Mucosa of rectum (tissue), 2 donors: ENCODE measurements around the gene CDK14.
A peak's percentile ranks its signal among the peaks of the same experiment; 100 is the strongest.
"Not testable (repeated sequence)": the region's sequence is repeated elsewhere in the genome, so short reads cannot be mapped to it uniquely, and the experiment has no call there.

ENCODE experiments used
- H3K27ac ChIP-seq, 2 donors: one replicate each; pipeline ENCODE4 v1.7.0; 2013; ENCODE audit warnings: inconsistent platforms in 2 of 2, low read depth in 2 of 2, low read length in 2 of 2
- H3K27me3 ChIP-seq, 2 donors: one replicate each; pipeline ENCODE4 v1.7.0; 2013; ENCODE audit warnings: low read length in 2 of 2; ENCODE audit not compliant: control insufficient read depth in 2 of 2, insufficient read depth in 2 of 2
- H3K36me3 ChIP-seq, 2 donors: one replicate each; pipeline ENCODE4 v1.7.0; 2013; ENCODE audit warnings: low read length in 2 of 2; ENCODE audit not compliant: control insufficient read depth in 2 of 2, insufficient read depth in 2 of 2
- H3K4me1 ChIP-seq, 2 donors: one replicate each; pipeline ENCODE4 v1.7.0; 2013; ENCODE audit warnings: low read length in 2 of 2, mild to moderate bottlenecking in 1 of 2; ENCODE audit not compliant: control insufficient read depth in 2 of 2, insufficient read depth in 2 of 2
- H3K4me3 ChIP-seq, 2 donors: one replicate each; pipeline ENCODE4 v1.7.0; 2013; ENCODE audit warnings: low read length in 2 of 2
- H3K9ac ChIP-seq, 2 donors: one replicate each; pipeline ENCODE4 v1.7.0; 2013; ENCODE audit warnings: low read length in 2 of 2, low read depth in 1 of 2, mild to moderate bottlenecking in 1 of 2
- H3K9me3 ChIP-seq, 2 donors: one replicate each; pipeline ENCODE4 v1.7.0; 2013; ENCODE audit warnings: low read length in 2 of 2; ENCODE audit not compliant: control insufficient read depth in 2 of 2
- donor health status: healthy.
- donor health status: Normal muscosa, but diverticular disease.

Gene CDK14

DNA sequence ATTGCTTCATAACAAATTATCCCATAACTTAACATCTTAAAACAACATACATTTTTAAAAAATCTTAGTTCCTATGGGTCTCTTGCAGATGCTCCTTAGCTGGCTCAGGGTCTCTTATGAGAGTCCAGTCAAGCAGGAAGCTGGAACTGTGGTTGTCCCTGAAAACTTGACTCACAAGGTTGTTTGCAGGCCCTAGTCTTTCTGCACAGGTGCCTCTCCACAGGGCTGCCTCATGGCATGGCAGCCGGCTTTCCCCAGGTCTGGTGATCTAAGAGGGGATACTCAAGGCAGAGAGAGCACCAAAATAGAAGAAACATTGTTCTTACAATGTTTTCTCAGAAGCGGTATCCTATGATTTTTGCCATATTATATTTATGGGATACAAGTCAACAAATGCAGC lies 127.1 kb downstream of the CDK14 start:
- no peak overlapping the region for H3K27ac ChIP-seq
- no peaks in the 10 kb centered on the region for H3K9me3 ChIP-seq
- no peaks in the 10 kb centered on the region for H3K27me3 ChIP-seq
- H3K4me3 ChIP-seq, result no peak overlapping the region
- peaks cover 6 to 11% of the 10 kb centered on the region in 2 donors for H3K4me1 ChIP-seq
- no peaks in the 10 kb centered on the region for H3K36me3 ChIP-seq
- H3K9ac ChIP-seq, result no peak overlapping the region

DNA sequence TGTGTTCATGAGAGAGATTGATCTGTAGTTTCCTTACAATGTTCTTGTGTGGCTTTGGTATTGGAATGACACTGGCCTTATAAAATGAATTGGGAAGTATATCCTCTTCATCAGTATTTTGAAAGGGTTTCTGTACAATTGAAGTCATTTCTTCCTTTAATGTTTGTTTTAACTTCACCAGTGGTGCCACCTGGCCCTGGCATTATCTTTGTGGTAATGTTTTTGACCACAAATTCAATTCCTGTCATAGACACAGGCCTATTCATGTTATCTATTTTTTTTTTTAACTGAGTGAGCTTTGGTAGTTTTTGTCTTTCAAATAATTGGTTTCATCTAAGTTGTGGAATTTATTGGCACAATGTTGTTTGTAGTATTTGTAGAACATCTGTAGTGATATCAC lies 127.7 kb downstream of the CDK14 start:
- Histone ChIP-seq H3K27ac (no peak overlapping the region), H3K9me3 (no peaks in the 10 kb centered on the region), H3K9ac (no peak overlapping the region), H3K27me3 (no peaks in the 10 kb centered on the region), H3K4me1 (peaks cover 6 to 11% of the 10 kb centered on the region in 2 donors), H3K36me3 (no peaks in the 10 kb centered on the region), H3K4me3 (no peak overlapping the region)

DNA sequence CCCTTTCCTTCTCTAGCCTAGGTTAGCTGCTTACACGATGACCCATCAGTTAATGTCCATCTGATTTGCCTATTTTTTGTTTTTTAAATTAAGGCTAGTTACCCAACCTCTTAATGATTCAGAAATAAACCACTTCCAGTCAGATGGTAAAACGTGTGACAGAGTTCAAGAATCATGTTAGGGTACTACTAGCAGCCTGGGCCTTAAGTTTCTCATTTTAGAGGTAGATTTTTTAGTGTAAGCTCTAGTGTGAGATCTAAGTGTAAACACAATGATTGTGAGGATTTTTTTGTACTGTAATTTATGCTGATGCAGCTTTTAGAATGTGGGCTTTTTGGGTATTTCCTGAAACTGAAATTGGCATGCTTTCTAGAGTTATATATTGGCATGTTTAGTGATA lies 130.0 kb downstream of the CDK14 start:
- no peaks in the 10 kb centered on the region for H3K36me3 ChIP-seq
- no peak overlapping the region for H3K4me3 ChIP-seq
- no peaks in the 10 kb centered on the region for H3K27me3 ChIP-seq
- no peak overlapping the region for H3K9ac ChIP-seq
- H3K27ac ChIP-seq, result peak overlapping the region in 1 of 2 donors; percentile 20
- no peaks in the 10 kb centered on the region for H3K9me3 ChIP-seq
- peaks cover under 1 to 8% of the 10 kb centered on the region in 2 donors for H3K4me1 ChIP-seq

DNA sequence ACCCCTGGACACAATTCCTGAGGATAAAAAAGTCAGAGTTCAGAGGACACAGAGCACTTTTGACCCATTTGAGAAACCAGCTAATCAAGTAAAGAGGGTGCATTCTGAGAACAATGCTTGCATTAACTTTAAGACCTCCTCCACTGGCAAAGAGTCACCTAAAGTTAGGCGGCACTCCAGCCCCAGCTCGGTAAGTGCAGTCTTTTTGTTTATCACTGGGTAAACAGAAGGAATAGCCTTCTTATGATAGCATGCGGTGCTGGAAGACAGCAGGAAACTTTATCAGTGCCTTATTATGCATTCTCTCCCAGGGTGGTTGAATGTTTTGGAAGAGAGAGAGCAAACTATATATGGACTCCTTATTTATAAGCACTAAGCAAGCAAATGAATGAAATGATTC lies 130.5 kb downstream of the CDK14 start:
- peak overlapping the region; percentile 1 to 27 for H3K4me3 ChIP-seq
- H3K9me3 ChIP-seq, result no peaks in the 10 kb centered on the region
- peak overlapping the region in 1 of 2 donors; percentile 20 for H3K27ac ChIP-seq
- no peaks in the 10 kb centered on the region for H3K36me3 ChIP-seq
- H3K4me1 ChIP-seq, result peaks cover 0 to 8% of the 10 kb centered on the region in 2 donors
- H3K27me3 ChIP-seq, result no peaks in the 10 kb centered on the region
- H3K9ac ChIP-seq, result no peak overlapping the region

DNA sequence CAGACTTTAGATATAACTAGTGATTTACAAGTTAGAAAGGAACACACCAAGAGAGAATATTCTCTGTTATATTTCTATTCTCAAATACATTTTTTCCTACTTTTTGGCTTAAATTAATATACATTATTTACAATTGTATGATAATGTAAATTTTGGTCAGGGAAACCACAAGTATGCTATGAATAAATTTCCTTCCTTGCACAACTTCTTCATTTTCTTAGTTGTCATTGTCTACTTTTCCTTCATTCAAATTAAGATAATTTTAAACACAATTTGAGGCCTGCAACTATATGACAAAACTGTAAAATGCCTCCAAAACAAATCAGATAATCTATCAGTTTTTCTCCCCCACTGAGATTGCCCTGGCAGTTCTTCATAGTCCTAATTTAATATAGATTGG lies 131.3 kb downstream of the CDK14 start:
- peaks cover 0 to 8% of the 10 kb centered on the region in 2 donors for H3K4me1 ChIP-seq
- no peak overlapping the region for H3K27ac ChIP-seq
- no peaks in the 10 kb centered on the region for H3K27me3 ChIP-seq

DNA sequence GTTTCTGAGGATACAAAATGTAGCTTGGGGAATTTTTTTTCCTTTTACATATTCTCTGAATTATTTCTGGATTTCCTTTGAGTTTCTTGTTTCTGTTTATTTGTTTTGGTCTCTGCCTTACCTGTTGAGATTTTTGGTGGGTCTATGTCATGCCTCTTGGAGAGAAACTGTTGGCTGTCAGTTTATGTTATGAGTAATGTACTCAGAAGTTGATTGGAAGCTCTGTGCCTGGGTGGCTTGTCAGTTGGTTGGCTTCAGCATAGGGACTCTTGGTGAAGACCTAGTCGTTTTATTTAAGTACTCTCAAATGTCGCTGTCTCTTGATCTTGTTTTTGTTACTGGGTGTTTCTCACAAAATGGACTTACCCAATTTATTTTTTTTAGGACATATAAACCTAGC lies 132.4 kb downstream of the CDK14 start:
- Histone ChIP-seq H3K4me3 (no peak overlapping the region), H3K4me1 (peaks cover 0 to 8% of the 10 kb centered on the region in 2 donors), H3K9ac (no peak overlapping the region)

More for the DNA sequence above, 131.3 kb downstream of the CDK14 start:
- H3K9ac ChIP-seq, result no peak overlapping the region
- no peaks in the 10 kb centered on the region for H3K9me3 ChIP-seq
- no peak overlapping the region for H3K4me3 ChIP-seq
- no peaks in the 10 kb centered on the region for H3K36me3 ChIP-seq

DNA sequence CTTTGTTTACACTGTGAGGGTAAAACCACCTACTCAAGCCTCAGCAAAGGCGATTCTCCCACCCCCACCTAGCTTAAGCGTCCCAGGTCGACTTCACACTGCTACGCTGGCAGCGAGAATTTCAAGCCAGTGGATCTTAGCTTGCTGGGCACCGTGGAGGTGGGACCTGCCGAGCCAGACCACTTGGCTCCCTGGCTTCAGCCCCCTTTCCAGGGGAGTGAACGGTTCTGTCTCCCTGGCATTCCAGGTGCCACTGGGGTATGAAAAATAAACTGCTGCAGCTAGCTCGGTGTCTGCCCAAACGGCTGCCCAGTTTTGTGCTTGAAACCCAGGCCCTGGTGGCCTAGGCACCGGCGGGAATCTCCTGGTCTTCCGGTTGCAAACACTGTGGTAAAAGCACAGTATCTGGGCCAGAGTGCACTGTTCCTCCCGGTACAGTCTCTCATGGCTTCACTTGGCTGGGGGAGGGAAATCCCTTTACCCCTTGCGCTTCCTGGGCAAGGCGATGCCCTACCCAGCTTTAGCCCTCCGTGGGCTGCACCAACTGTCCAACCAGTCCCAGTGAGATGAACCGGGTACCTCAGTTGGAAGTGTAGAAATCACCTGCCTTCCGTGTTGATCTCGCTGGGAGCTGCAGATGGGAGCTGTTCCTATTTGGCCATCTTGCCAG lies 139.6 kb downstream of the CDK14 start:
- not testable (repeated sequence) for H3K27ac ChIP-seq, H3K27me3 ChIP-seq, H3K36me3 ChIP-seq, H3K9ac ChIP-seq, H3K4me1 ChIP-seq, H3K9me3 ChIP-seq, H3K4me3 ChIP-seq

More for the DNA sequence above, 132.4 kb downstream of the CDK14 start:
- H3K9me3 ChIP-seq, result no peaks in the 10 kb centered on the region
- H3K27ac ChIP-seq, result no peak overlapping the region
- H3K36me3 ChIP-seq, result no peaks in the 10 kb centered on the region
- no peaks in the 10 kb centered on the region for H3K27me3 ChIP-seq

DNA sequence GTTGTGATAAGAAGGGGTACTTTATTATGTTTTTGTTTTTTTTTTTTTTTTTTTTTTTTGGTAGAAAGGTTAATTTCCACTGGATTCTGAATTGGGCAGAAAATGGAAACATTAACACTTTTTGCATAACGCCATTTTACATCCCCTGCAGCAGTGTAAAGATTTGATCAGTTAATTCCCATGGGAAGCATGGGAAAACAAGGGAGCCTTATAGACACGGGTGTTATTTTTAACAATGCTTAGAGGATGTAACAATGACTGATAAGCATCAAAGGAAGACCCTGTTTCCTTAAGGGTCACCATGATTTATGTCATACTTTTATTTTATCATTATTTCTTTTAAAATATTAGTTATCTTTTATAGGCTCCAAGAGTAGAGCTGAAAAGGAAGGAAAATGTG lies 140.2 kb downstream of the CDK14 start:
- no peaks in the 10 kb centered on the region for H3K9me3 ChIP-seq
- H3K27me3 ChIP-seq, result no peaks in the 10 kb centered on the region
- H3K4me1 ChIP-seq, result no peaks in the 10 kb centered on the region
- H3K27ac ChIP-seq, result no peak overlapping the region
- H3K4me3 ChIP-seq, result no peak overlapping the region
- no peak overlapping the region for H3K9ac ChIP-seq
- H3K36me3 ChIP-seq, result no peaks in the 10 kb centered on the region

DNA sequence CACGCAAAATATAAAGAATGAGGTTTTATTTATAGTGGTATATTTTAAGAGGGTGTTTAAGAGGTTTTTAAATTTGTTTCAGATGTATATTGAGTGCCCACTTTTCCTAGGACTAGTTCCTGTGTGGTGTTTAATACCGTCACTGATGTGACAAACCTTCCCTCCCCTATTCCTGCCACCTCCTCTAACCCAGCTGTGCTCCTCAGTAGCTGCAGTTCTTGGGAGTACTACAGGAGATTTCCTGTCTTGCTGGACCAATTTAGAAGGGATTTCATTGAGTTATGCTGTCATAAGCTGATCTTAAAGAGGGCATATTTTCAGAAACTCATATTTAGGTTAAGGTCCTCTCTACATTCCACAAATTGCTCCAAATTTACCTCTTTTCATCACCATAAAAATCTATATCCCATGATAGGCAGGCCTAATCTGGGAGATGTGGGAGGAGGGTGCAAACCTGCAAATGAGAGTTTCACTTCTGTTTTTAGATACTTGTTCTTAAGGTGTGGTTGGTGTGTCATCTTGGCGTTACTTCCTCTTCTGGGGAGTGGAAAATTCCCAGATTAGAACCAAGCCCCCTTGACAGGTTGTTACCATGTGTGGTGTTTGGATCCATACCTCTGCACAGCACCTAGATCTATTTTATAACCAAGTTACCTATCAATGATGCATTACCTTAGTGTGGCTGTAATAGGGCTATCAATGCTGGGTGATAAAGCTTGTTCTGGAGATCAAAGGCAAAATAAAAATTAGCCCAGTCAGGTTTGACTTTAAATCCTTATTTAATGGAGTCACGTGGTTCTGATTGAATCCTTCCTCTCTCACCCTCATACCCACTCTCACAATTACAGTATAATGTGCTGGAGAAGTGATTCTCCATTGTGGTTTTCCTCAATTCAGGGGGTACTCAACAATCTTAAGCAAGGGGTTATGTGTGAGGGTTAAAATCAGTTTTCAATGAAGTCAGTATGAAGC lies 141.1 kb downstream of the CDK14 start:
- no peak overlapping the region for H3K9ac ChIP-seq

DNA sequence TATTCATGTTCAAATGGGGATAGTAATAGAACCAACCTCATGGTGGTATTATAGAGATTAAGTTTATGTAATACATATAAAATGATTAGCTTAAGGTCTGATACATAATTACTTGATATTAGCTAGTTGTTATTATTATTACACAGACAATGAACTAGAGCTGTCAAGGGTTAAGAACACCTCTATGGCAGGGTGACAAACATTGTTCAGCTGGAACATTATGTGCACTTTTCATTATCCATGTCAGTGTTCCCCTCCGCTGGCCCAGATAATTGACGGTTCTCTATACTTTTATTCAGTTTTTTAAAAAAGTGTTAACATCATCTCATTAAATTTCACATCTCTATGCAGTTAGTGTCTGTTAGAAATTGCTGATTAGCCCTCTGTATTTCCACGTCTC lies 142.1 kb downstream of the CDK14 start:
- no peaks in the 10 kb centered on the region for H3K9me3 ChIP-seq
- no peak overlapping the region for H3K27ac ChIP-seq
- H3K27me3 ChIP-seq, result no peaks in the 10 kb centered on the region
- H3K4me3 ChIP-seq, result no peak overlapping the region
- H3K9ac ChIP-seq, result no peak overlapping the region
- no peaks in the 10 kb centered on the region for H3K4me1 ChIP-seq
- no peaks in the 10 kb centered on the region for H3K36me3 ChIP-seq

More for the DNA sequence above, 141.1 kb downstream of the CDK14 start:
- Histone ChIP-seq H3K36me3 (no peaks in the 10 kb centered on the region), H3K27ac (peak overlapping the region in 1 of 2 donors; percentile 23), H3K27me3 (no peaks in the 10 kb centered on the region), H3K4me3 (no peak overlapping the region), H3K9me3 (no peaks in the 10 kb centered on the region), H3K4me1 (no peaks in the 10 kb centered on the region)
